CD4-positive, CD25-positive, alpha-beta regulatory T cell (primary cell): ENCODE results near the gene ZNF678. TPM values are rescaled to one million over a fixed set of nuclear protein-coding genes. Genes with fewer than 3 reads are reported as not detected.

Source experiments
- ATAC-seq, 2 donors: fragments of 150-1000 bp; cut with Tn5 transposase; one replicate each; pipeline ENCODE4 v1.10.0; 2021; ENCODE audit warnings: low read depth in 2 of 2, moderate number of reproducible peaks in 2 of 2, moderate library complexity in 1 of 2
- DNase-seq, 3 donors: peaks; one replicate each; pipeline versions ENCODE4 v3.0.0 to v3.0.0-alpha.2; 2012 to 2022; ENCODE audit warnings: mixed read lengths in 1 of 3
- H3K27ac ChIP-seq: one replicate; pipeline ENCODE4 v1.7.0; 2013; ENCODE audit warnings: mild to moderate bottlenecking, low read length; ENCODE audit not compliant: insufficient read depth, poor library complexity, severe bottlenecking
- H3K27me3 ChIP-seq: one replicate; pipeline ENCODE4 v1.7.0; 2013; ENCODE audit warnings: low read length; ENCODE audit not compliant: control insufficient read depth, insufficient read depth
- H3K36me3 ChIP-seq: one replicate; pipeline ENCODE4 v1.7.0; 2013; ENCODE audit warnings: mild to moderate bottlenecking, low read length, moderate library complexity; ENCODE audit not compliant: control insufficient read depth, insufficient read depth
- H3K4me1 ChIP-seq: 2 replicates; pipeline ENCODE4 v1.7.0; 2013; ENCODE audit warnings: mild to moderate bottlenecking, low read length; ENCODE audit not compliant: insufficient read depth, control insufficient read depth, poor library complexity, severe bottlenecking
- H3K4me3 ChIP-seq: one replicate; pipeline ENCODE4 v1.7.0; 2013; ENCODE audit warnings: low read depth, mild to moderate bottlenecking, low read length, moderate library complexity
- H3K9me3 ChIP-seq, 2 experiments: 1 replicate in 1 of 2; 2 replicates in 1 of 2; pipeline ENCODE4 v1.7.0; 2013; ENCODE audit warnings: low read length in 2 of 2, mild to moderate bottlenecking in 1 of 2, moderate library complexity in 1 of 2; ENCODE audit not compliant: control insufficient read depth in 2 of 2
- H3K27ac Mint-ChIP-seq, 3 donors: one replicate each; pipeline ENCODE4 v1.8.0; 2020 to 2022; ENCODE audit warnings: mild to moderate bottlenecking in 3 of 3, mixed read lengths in 3 of 3, moderate library complexity in 2 of 3
- H3K27me3 Mint-ChIP-seq: one replicate; pipeline ENCODE4 v1.8.0; 2022; ENCODE audit warnings: mild to moderate bottlenecking, mixed read lengths
- H3K36me3 Mint-ChIP-seq: one replicate; pipeline ENCODE4 v1.8.0; 2020; ENCODE audit warnings: mixed read lengths
- H3K4me1 Mint-ChIP-seq, 4 donors: one replicate each; pipeline ENCODE4 v1.8.0; 2020 to 2022; ENCODE audit warnings: mixed read lengths in 4 of 4, mild to moderate bottlenecking in 1 of 4
- H3K4me3 Mint-ChIP-seq, 4 donors: one replicate each; pipeline ENCODE4 v1.8.0; 2020 to 2022; ENCODE audit warnings: mild to moderate bottlenecking in 4 of 4, mixed read lengths in 4 of 4, moderate library complexity in 3 of 4
- H3K9me3 Mint-ChIP-seq, 7 donors: one replicate each; pipeline ENCODE4 v1.8.0; 2020 to 2022; ENCODE audit warnings: mixed read lengths in 7 of 7, mild to moderate bottlenecking in 3 of 7, moderate library complexity in 2 of 7
- polyA plus RNA-seq, 4 donors: library from polyadenylated mRNA; unstranded; fragments of 300-500 nt; fragmentation: Illumina TruSeq; gene quantifications; one replicate each; pipeline ENCODE4 v1.2.3, GENCODE V29; 2021
- total RNA-seq: library from RNA; stranded (reverse); gene quantifications from one replicate; pipeline ENCODE4 v1.2.3, GENCODE V29; 2022

Gene ZNF678
- total and polyA plus RNA-seq, 5 donors from 2014 or later: 2.4 to 9.9 (median 3.9) TPM

- H3K4me1 ChIP-seq: peaks cover 18% of the 10 kb centered on the region
- H3K27me3 ChIP-seq: no peaks in the 10 kb centered on the region
- peaks cover 5% of the 10 kb centered on the region for H3K27me3 Mint-ChIP-seq
- DNase-seq (no peak), ATAC-seq (no peak)
- no peak overlapping the region for H3K4me3 ChIP-seq
- H3K4me3 Mint-ChIP-seq: no peak overlapping the region
- peaks cover 0 to 36% (median 14%) of the 10 kb centered on the region in 7 donors for H3K9me3 Mint-ChIP-seq
- H3K9me3 ChIP-seq: peaks cover 4 to 22% of the 10 kb centered on the region in 2 experiments
- peaks cover 0 to 19% (median 8%) of the 10 kb centered on the region in 4 donors for H3K4me1 Mint-ChIP-seq
- H3K27ac ChIP-seq: no peak overlapping the region
- H3K36me3 Mint-ChIP-seq: peaks cover 6% of the 10 kb centered on the region
- H3K27ac Mint-ChIP-seq: no peak overlapping the region
- H3K36me3 ChIP-seq: no peaks in the 10 kb centered on the region
These were observed 161.7 kb downstream of the ZNF678 start for GRCh38 chr1:227725046-227725445.

DNA sequence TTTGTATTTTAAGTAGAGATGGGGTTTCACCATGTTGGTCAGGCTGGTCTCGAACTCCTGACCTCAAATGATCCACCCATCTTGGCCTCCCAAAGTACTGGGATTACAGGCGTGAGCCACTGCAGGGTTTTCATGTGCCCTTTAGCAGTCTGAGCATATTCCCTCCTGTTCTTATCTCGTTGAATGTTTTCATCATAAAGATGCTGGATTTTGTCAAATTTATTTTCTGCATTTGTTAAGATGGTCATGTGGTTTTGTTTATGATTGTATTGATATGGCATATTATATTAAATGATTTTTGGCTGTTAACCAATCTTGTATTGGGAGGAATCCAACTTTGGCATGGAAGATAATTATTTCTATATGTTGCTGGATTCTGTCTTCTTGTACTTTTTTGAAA, 163.0 kb downstream of the ZNF678 start:
- Mint-ChIP-seq H3K27me3 (peaks cover 5% of the 10 kb centered on the region), H3K4me3 (peak overlapping the region in 3 of 4 donors; percentile 0 to 69 (median 40)), H3K27ac (no peak overlapping the region), H3K9me3 (peaks cover 0 to 23% (median 9%) of the 10 kb centered on the region in 7 donors), H3K36me3 (peaks cover 5% of the 10 kb centered on the region), H3K4me1 (peaks cover 0 to 24% (median 12%) of the 10 kb centered on the region in 4 donors)
- DNase-seq (no peak), ATAC-seq (no peak)
- Histone ChIP-seq H3K27me3 (no peaks in the 10 kb centered on the region), H3K36me3 (no peaks in the 10 kb centered on the region), H3K27ac (no peak overlapping the region), H3K9me3 (peaks cover 3 to 11% of the 10 kb centered on the region in 2 experiments), H3K4me3 (no peak overlapping the region), H3K4me1 (peaks cover 21% of the 10 kb centered on the region)

Other genes starting within 250 kb of the ZNF678 start
- 1.5 TPM for gene CDC42BPA, start 245.1 kb upstream of the ZNF678 start, total RNA-seq
- gene CDC42BPA, start 245.1 kb upstream of the ZNF678 start, polyA plus RNA-seq: 1 to 10 TPM in 1 of 4 donors, under 1 TPM in 3; 0.06 to 1.1 (median 0.35) TPM
- gene JMJD4, start 171.7 kb downstream of the ZNF678 start, total RNA-seq: 9.7 TPM
- gene JMJD4, start 171.7 kb downstream of the ZNF678 start, polyA plus RNA-seq: 10 to 100 TPM; 22.3 to 28.9 (median 26.8) TPM
- gene SNAP47, start 171.9 kb downstream of the ZNF678 start, total RNA-seq: 26.3 TPM
- 10 to 100 TPM; 47.0 to 60.1 (median 52.0) TPM for gene SNAP47, start 171.9 kb downstream of the ZNF678 start, polyA plus RNA-seq